Fibroblast of the aortic adventitia (primary cell): ENCODE data around the gene ZNF385C. TPM values are rescaled to one million over a fixed set of nuclear protein-coding genes. Genes with fewer than 3 reads are reported as not detected.

Experiments
- DNase-seq: peaks from one replicate; pipeline ENCODE4 v3.0.0-alpha.2; 2010; ENCODE audit warnings: low read depth
- H3K4me3 ChIP-seq: 2 replicates; pipeline ENCODE4 v1.5.1; 2011; ENCODE audit warnings: low read depth, mild to moderate bottlenecking, control low read depth, low read length, moderate library complexity
- CTCF ChIP-seq: IDR thresholded peaks from 2 replicates; pipeline ENCODE4 v1.5.1; 2011; ENCODE audit warnings: mild to moderate bottlenecking, low read length, control low read depth, inconsistent platforms; ENCODE audit not compliant: insufficient read depth
- total RNA-seq: library from RNA; depleted of rRNA; stranded (reverse); fragments of >200 nt; gene quantifications from 2 replicates; pipeline ENCODE4 v1.2.3, GENCODE V29; 2012; ENCODE audit warnings: low replicate concordance

ZNF385C gene
- total RNA-seq, 1 donor, result not detected

GRCh38 chr17:42034059-42034458 lies 64.2 kb downstream of the ZNF385C start:
- no peak for TF ChIP-seq CTCF
- DNase-seq, result no peak
- no peak overlapping the region for H3K4me3 ChIP-seq

GRCh38 chr17:42031584-42031983 lies 66.7 kb downstream of the ZNF385C start:
- DNase-seq, result no peak
- H3K4me3 ChIP-seq, result no peak overlapping the region
- no peak for TF ChIP-seq CTCF

DNA sequence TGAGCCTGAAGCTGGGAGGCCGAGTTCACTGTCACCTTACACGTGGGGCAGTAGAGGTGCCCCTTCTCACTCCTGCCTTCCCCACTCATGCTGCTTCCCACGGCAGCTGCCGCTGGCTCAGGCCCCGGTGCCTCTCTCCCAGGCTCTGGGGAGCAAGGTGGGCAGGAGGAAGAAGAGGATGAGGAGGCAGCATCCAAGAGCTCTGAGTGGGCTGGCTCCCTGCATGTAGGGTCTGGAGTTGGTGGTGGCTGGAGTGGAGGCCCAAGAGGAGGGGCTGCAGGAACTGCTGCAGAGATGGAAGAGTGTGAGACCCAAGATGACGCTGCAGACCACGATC lies 69.5 kb downstream of the ZNF385C start:
- no peak overlapping the region for H3K4me3 ChIP-seq
- TF ChIP-seq CTCF, result no peak
- DNase-seq, result no peak

DNA sequence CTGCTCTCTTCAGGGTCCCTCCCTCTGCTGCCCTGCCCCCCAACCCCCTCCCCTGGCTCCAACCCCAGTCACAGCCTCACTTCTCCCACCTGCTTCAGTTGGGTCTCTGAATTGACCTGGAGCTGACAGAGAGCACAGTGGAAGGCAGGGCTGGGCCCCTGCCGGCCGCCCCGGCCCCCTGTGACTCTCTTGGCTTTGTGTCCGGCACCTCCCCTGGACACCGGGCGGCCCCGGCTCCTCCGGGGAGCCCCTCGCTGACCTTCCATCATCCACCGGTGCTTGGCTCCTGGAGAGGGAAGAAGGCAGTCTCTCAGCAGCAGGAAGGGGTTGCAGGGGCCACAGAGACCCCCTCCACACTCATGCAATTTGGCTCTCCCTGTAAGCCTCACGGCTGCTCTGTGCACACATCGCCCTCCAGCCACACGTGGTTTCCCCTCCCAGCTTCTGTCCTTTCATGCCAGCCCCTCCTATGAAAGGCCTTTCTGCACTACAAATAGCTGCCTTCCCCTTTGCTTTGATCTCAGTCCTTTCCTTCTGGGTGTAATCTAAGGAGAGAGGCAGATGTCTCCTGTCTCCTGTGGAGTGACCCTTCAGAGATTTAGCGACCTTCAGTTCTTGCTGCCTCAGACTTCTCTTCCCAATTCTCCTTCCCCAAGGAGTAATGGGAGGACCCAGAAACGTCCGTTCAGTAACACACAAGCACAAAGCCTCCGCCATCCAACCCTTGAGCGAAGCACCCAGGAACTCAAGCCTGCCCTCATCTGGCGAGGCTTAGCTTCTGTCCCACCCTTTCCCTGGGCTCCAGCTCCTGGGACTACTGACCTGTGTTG lies 70.1 kb downstream of the ZNF385C start:
- DNase-seq, result no peak
- H3K4me3 ChIP-seq, result no peak overlapping the region
- TF ChIP-seq CTCF, result no peak

GRCh38 chr17:42027590-42027889 lies 70.7 kb downstream of the ZNF385C start:
- TF ChIP-seq CTCF, result no peak
- no peak for DNase-seq
- H3K4me3 ChIP-seq, result no peak overlapping the region

DNA sequence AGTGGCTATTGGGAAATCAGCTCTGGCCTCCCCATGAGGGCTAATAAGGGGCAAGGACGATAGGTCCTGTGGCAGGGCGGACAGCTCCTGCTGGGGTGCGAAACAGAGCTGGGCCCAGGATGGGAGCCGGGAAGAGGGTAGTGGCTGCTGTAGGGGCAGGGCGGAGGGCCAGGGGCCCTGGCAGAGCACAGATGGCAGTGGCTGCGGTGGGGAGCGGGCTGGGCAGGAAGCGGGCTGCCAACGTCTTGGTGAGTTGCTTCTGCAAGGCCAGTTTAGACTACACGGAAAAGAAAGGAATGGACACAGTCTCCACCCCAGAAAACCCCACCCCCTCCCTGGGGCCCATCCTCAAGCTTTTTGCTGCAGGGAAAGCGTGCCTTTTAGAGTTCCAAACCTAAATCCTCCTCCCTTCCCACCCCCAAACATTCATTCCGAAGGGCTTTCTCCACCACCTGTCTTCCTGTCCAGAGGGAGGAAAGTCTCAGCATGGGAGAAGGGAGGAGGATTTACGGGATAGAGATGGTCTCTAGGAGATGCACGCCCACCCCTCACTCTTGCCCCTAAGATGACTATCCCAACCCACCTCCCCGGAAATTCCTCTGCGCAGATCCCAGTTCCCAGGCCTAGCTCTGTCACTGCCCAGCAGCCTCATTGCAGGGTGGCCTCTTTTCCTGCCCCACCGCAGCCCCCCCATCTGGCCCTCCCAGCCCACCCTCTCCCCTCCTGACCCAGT lies 71.2 kb downstream of the ZNF385C start:
- no peak overlapping the region for H3K4me3 ChIP-seq
- no peak for TF ChIP-seq CTCF
- DNase-seq, result no peak
